Muscle of leg (tissue), 11 donors: Measurements from ENCODE around the gene GOSR1. TPM values are rescaled to one million over a fixed set of nuclear protein-coding genes. Genes with fewer than 3 reads are reported as not detected.
A peak's percentile ranks its signal among the peaks of the same experiment; 100 is the strongest.
"Not testable (repeated sequence)": the region's sequence is repeated elsewhere in the genome, so short reads cannot be mapped to it uniquely, and the experiment has no call there.

ENCODE experiments used
- DNase-seq: peaks from one replicate; pipeline ENCODE4 v3.0.0; 2013
- H3K27ac ChIP-seq: one replicate; pipeline ENCODE4 v1.5.1; 2013; ENCODE audit warnings: mild to moderate bottlenecking, low read length, control low read depth
- H3K27me3 ChIP-seq: one replicate; pipeline ENCODE4 v1.6.1; 2013; ENCODE audit warnings: low read length; ENCODE audit not compliant: control insufficient read depth, insufficient read depth
- H3K36me3 ChIP-seq: one replicate; pipeline ENCODE4 v1.6.1; 2013; ENCODE audit warnings: low read length; ENCODE audit not compliant: control insufficient read depth, insufficient read depth
- H3K4me1 ChIP-seq: one replicate; pipeline ENCODE4 v1.6.1; 2013; ENCODE audit warnings: low read length; ENCODE audit not compliant: control insufficient read depth, insufficient read depth
- H3K4me3 ChIP-seq: one replicate; pipeline ENCODE4 v1.5.1; 2013; ENCODE audit warnings: low read length, control low read depth
- H3K9me3 ChIP-seq: replicated peaks from 2 replicates; pipeline ENCODE4 v1.6.1; 2013; ENCODE audit warnings: low read depth, low read length; ENCODE audit not compliant: control insufficient read depth
- WGBS: methylation state at CpG from one replicate; pipeline ENCODE4 v1.1.5; 2013; ENCODE audit warnings: missing lambda C conversion rate; ENCODE audit not compliant: insufficient coverage; 5-methylcytosine and 5-hydroxymethylcytosine counted together
- polyA plus RNA-seq, 8 donors: library from polyadenylated mRNA; unstranded; fragments of 120-200 nt; gene quantifications; one replicate each; pipeline versions ENCODE4 v1.2.1 to v1.2.3, GENCODE V29; 2013; ENCODE audit warnings: inconsistent platforms in 1 of 8, low replicate concordance in 1 of 8; ENCODE audit not compliant: insufficient read length in 8 of 8, insufficient read depth in 1 of 8
- total RNA-seq: library from RNA; stranded (reverse); fragments of 120-200 nt; gene quantifications from one replicate; pipeline ENCODE4 v1.2.4, GENCODE V29; 2013

GOSR1 gene
- total and polyA plus RNA-seq, 9 donors, result 21.8 to 32.3 (median 26.0) TPM

DNA sequence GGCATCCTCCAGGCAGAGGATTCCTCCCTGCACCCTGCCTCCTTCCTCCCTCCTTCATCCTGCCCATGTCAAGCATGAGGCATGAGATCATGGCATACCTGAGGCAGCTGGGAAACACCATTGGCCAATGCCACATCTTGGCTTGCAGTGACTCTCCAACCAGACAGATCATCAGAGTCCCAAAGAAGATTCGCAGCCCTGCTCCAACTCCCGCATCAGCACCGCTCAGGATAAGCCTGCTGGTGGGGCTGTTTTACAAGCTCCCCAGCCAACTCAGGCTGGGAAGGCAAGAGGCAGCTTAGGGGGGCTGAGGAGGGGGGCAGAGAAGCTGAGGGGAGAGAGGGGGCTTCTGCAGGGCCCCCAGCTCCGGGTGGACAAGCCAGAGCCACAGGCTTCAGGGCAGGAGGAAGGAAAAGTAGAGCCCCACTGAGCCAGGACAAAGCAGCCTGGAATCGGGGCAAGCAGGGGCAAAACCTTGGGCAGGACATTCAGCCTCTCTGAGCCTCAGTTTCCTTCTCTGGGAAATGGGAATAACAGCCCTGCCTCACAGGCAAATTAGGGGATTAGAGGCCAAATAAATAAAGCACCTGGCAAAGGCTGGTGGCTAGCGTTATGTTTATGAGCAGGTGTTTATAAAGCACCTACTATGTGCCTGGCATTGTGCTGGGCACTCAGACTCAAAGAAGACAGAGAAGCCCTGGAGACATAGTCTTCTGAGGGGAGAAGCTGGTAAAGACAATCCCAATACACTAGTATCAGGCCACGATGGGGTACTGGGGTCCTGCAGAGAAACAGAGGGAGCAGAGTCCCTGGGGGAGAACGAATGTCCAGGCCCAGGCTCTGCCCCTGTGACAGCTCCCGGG, 88.1 kb downstream of the GOSR1 start:
- 75% methylated on average over 4 of the region's 9 CpGs for WGBS
- Histone ChIP-seq H3K4me1 (peaks cover 8% of the 10 kb centered on the region), H3K27ac (no peak overlapping the region), H3K9me3 (no peaks in the 10 kb centered on the region), H3K4me3 (no peak overlapping the region), H3K36me3 (no peaks in the 10 kb centered on the region), H3K27me3 (peaks cover 4% of the 10 kb centered on the region)
- DNase-seq, result no peak

DNA sequence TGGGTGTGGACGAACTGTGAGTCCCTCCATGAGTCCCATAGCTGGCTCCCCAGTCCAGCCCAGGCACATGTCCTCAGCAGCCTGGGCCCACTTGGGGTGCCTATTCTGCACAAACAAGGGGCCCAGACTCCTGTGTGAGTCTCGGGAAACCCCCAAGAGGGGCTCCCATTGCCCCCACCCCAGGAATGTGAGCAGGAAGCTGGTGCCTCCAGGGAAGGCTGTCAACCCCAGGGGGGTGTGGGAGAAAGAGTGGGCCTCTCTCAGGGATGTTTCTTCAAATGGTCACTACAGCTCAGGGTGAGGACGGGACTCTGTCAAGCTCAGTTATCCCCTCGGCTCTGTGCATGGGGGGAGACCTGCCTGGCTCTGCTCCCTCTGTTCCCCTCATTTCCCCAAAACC, 88.9 kb downstream of the GOSR1 start:
- H3K27ac ChIP-seq, result not testable (repeated sequence)
- WGBS, result 54% methylated on average over 3 of the region's 4 CpGs

DNA sequence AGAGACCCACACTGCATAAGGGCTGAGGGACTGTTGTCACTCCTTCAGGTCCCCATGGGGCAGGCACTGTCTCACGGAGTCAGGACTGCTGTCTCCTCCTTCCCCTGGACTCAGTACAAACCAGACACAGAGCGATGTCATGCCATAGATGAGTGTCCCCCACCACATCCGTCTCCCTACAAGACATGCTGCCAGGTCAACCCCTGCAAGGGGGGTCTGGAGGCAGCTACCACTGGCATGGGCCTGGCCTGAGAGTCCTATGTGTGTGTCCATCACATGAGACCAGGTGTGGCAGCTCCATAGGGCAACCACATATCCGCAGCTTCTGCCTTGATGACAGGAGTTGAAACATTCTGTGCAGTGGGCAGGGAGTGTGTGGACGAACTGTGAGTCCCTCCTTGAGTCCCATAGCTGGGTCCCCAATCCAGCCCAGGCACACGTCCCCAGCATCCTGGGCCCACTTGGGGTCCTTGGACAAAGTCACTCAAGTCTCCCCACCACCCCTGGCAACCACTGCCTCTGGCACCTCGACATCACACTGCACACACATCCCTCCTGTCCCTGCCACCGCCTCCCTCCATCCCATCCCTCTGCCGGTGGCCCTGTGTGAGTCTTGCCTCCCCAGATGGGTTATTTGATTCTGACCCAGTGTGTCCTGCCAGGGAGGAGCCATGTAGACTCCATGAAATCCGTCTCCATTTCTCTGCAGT, 89.5 kb downstream of the GOSR1 start:
- H3K27ac ChIP-seq, H3K27me3 ChIP-seq, H3K36me3 ChIP-seq, DNase-seq, H3K4me1 ChIP-seq, H3K9me3 ChIP-seq, H3K4me3 ChIP-seq: not testable (repeated sequence)
- 68% methylated on average over 9 of the region's 10 CpGs for WGBS

More for the DNA sequence above, 88.9 kb downstream of the GOSR1 start:
- not testable (repeated sequence) for H3K9me3 ChIP-seq, H3K4me3 ChIP-seq, H3K27me3 ChIP-seq, H3K36me3 ChIP-seq, H3K4me1 ChIP-seq, DNase-seq

DNA sequence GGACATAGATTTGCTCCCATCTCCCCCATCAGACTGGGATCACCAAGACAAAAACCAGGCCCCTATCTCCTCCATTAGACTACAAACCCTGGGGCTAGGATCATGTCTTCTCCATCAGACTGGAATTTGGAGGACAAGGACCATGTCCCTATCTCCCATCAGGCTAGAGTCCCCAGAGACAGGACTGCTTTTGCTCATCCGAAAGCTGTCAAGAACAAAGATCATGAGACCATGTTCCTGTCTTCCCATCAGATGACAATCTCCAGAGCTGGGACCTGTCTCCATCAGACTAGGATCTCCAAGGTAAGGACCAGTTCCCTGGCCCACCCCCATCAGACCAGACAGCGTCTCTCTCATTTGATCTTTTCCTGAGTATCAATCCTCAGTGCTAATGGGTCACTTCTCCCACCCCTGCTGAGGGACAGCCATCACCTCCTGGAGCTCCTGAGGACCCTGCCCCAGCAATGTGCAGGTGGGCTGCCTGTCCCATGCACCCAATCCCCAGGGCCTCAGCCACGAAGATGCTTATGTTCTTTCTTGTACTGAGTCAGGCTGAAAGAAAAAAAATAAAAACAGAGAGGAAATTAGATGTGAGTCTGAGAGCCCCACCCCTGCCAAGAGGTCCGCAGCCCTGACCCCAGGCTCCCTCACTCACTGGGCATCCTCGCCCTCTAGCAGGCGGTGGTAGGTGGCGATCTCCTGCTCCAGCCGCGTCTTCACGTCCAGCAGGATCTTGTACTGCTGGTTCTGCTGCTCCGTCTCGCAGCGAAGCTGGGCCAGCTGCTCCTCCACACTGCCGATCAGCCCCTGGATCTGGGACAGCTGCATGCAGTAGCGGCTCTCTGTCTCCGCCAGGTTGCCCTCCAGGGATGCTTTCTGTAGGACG, 90.3 kb downstream of the GOSR1 start:
- 71% methylated on average over 16 of the region's 17 CpGs for WGBS
- H3K27me3 ChIP-seq, result peaks cover 4% of the 10 kb centered on the region
- H3K27ac ChIP-seq, result no peak overlapping the region
- H3K9me3 ChIP-seq, result no peaks in the 10 kb centered on the region
- H3K4me3 ChIP-seq, result no peak overlapping the region
- peaks cover 8% of the 10 kb centered on the region for H3K4me1 ChIP-seq
- no peak for DNase-seq
- H3K36me3 ChIP-seq, result no peaks in the 10 kb centered on the region

DNA sequence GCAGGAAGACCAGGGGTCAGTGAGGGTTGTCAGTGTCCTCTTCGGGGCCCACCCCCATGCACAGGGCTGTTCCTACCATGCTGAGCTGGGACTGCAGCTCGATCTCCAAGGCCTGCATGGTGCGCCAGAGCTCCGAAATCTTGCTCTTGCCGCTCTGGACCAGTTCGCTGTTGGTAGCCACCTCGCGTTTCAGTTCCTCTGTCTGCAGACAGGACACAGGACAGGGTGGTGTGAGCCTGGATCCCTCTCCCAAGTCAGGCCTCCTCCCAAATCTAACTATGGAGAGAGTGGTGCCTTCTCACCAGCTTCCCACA, 90.9 kb downstream of the GOSR1 start:
- Histone ChIP-seq H3K27me3 (peaks cover 4% of the 10 kb centered on the region), H3K4me1 (peaks cover 8% of the 10 kb centered on the region), H3K36me3 (no peaks in the 10 kb centered on the region), H3K27ac (no peak overlapping the region), H3K4me3 (no peak overlapping the region), H3K9me3 (no peaks in the 10 kb centered on the region)
- DNase-seq, result peak; percentile 4
- WGBS, result 86% methylated on average over 6 of the region's 8 CpGs

DNA sequence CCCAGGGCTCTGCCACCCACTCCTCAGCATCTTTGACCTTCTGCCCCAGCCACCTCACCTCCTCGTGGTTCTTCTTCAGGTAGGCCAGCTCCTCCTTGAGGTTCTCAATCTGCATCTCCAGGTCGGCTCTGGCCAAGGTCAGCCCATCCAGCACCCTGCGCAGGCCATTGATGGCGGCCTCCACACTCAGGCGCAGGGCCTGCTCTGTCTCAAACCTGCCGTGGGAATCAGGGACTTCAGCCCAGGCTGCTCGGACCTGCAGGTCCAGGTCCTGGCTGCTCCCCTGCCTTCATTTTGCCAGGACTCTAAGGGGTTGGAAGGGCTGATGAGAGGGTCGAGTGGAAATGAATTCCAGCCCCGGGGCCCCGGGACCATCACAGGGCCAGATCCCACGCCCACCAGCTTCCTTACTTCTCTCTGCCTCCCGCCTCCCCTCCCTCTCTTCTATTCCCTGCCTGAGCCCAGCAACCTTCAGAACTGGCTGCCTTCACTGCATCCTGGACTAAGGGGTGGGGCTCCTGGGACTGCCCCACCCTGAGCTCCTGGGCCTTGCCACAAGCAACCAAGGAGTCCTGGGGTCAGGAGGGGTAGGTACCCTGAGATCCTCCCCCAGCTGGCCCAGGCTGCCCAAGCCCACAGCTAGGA, 92.4 kb downstream of the GOSR1 start:
- H3K27me3 ChIP-seq, H3K9me3 ChIP-seq, H3K4me1 ChIP-seq, H3K27ac ChIP-seq, DNase-seq, H3K36me3 ChIP-seq, H3K4me3 ChIP-seq: not testable (repeated sequence)
- 66% methylated on average over 9 of the region's 12 CpGs for WGBS

DNA sequence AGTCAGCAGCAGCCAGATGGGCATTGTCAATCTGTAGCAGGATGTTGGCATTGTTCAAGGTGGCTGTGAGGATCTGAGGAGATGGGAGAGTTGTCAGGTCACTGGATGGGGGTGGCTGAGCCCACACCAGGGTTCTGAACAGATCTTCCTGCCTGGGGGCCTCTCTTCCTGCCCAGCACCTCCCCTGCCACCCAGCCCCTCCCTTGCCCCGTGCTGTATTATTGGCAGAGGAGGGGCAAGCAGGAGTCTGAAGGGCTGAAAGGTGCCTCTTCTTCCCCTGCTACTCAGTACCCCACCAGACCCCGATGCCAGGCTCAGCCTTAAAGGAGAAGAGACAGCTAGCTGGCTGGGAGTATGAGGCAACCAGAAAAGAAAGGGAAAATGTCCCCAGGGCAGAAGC, 93.0 kb downstream of the GOSR1 start:
- Histone ChIP-seq H3K4me1 (no peaks in the 10 kb centered on the region), H3K27me3 (peaks cover 4% of the 10 kb centered on the region), H3K36me3 (no peaks in the 10 kb centered on the region), H3K4me3 (no peak overlapping the region), H3K9me3 (no peaks in the 10 kb centered on the region), H3K27ac (no peak overlapping the region)
- 40% methylated on average over 1 of the region's 2 CpGs for WGBS
- no peak for DNase-seq

DNA sequence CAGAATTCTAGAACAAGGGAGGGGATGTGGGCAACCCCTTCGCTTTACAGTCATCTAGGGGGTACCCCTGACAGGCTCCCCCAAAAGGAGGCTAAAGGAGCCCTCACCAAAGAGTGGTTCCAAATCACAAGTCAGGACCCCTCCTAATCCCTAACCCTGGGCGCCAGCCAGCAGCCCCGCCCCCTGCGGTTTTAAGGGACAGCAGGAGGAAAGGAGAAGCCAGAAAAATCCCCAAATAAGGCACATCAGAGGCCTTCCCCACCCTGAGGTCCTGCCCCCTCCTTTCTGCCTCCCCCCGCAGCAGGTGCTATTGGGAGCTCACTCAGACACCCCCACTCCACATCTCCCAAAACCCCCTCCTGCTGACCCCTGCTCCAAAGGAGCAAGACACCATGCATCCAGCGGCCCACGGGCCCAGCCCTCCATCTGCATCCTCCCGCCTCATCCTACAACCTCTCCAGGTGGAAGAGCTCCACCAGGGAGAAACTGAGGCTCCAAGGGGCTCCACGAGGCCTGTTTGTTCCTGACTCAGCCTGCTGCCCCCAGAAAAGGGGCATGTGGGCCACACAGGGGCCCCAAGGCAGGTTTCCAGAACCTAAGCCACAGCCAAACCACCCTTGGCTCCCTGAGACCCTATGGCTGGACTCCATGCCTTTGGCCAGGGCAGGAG, 93.5 kb downstream of the GOSR1 start:
- H3K36me3 ChIP-seq, result no peaks in the 10 kb centered on the region

DNA sequence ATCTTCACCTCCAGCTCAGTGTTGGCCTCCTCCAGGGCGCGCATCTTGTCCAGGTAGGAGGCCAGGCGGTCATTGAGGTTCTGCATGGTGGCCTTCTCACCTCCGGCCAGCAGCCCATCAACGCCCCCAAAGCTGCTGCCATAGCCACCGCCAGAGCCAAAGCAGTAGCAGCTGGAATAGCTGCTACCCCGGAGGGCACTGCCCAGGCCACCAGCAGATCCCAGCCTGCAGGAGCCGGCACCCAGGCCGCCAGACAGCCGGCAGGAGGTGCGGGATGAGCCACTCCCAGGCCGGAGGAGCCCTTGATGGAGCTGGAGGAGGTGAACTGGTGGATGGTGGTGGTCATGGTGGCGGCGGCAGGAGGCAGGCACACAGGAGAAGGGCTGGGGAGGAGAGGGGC, 94.2 kb downstream of the GOSR1 start:
- DNase-seq, H3K27ac ChIP-seq, H3K9me3 ChIP-seq, H3K36me3 ChIP-seq, H3K27me3 ChIP-seq, H3K4me3 ChIP-seq, H3K4me1 ChIP-seq: not testable (repeated sequence)
- WGBS, result 90% methylated on average over 12 of the region's 14 CpGs

More for the DNA sequence above, 93.5 kb downstream of the GOSR1 start:
- H3K27me3 ChIP-seq, result peaks cover 4% of the 10 kb centered on the region
- no peaks in the 10 kb centered on the region for H3K4me1 ChIP-seq
- H3K27ac ChIP-seq, result no peak overlapping the region
- WGBS, result 58% methylated on average over 8 of the region's 9 CpGs
- DNase-seq, result no peak
- H3K4me3 ChIP-seq, result no peak overlapping the region
- H3K9me3 ChIP-seq, result no peaks in the 10 kb centered on the region
